GM21723 (cell line): ENCODE results near the gene SLC9A9.

Experiments used
- ATAC-seq: cut with Tn5 transposase; IDR thresholded peaks from one replicate; pipeline ENCODE4 v1.9.1; 2021; ENCODE audit warnings: mild to moderate bottlenecking, moderate library complexity; ENCODE audit not compliant: unreplicated experiment

The SLC9A9 gene

DNA sequence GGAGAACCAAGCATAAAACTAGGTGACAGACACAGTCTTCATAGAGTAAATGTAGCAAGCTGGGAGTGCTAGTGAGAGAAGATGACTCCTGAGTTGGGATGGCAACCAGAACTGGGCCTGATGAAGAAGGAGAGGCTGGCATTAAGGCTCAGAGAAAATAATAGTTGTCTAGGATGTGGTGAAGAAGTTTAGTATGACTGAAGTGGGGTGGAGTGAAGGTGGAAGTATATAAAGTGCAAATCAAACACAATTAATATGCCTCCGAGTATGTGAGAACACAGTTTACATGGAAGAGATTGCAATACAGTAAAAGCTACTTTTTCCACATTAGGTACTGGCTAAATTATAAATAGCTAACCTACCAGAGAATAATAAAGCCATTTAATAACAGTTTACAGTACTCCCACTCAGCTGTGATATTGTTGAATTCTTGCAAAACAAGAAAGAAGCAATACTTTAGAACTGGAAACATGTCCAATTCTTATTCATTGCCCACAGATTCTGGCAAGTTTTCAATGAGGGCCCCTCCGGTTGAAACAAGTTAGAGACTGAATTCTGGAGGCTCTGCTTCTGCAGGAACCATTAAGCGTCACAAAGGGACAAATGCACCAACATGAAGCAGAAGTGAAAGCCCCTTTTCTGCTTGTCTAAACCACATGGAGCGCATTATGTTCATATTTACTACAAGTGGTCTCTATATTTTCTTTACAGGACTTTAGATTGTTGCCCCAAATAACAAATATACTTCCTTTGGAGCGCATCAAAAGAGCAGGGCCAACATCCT, 243.7 kb downstream of the SLC9A9 start:
- ATAC-seq, result peak; percentile 93

DNA sequence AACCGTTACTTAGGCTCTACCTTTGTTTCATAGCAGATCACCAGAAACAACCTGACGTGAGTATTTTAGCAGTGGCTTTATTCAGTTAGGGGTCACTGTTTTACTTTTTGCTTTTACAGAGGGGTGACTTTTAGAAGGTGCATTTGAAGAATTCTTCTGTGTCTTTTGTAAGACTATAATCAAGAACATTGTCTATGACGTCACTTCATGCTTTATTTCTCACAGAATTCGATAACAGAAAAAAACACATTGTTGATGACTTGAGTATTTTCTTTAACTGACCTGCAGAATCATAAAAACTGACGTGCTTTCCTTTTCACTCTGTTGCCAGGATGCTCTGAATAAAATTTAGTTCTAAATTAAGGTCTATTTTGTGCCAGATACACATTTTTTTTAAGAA, 244.5 kb downstream of the SLC9A9 start:
- ATAC-seq, result no peak

DNA sequence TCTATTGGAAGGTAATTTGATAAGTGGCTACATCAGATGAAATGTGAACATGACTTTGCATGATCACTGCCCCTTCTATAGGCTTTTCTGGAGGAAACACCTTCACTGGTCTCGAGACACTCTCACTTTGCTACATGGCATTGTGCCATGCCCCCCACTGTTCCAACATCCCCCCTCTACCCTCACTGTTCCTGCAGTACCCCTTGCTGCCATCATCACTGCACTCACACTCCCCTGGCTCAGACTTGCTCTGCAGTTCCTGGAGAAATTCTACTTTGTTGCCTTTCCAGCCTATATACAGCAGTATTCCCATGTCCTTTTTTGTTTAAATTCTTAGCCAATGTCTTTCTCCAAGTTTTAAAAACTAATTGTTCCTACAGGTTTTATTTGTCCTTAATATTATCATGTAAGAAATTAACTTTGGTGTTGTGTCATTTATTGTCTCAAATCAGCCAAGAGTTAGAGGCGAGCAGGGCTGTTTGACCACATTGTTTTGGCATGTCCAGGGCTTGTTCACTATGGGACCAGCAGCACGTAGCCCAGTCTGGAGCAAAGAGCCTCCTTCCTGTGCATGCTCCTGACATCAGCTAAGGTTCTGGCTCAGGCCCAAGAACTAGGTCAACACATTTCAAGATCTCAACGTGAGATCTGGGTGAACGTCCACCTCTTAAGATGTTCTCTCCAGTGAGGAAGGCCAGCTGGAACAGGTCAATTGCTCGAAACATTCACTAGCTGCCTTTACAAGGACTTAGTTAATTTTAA, 246.4 kb downstream of the SLC9A9 start:
- no peak for ATAC-seq

DNA sequence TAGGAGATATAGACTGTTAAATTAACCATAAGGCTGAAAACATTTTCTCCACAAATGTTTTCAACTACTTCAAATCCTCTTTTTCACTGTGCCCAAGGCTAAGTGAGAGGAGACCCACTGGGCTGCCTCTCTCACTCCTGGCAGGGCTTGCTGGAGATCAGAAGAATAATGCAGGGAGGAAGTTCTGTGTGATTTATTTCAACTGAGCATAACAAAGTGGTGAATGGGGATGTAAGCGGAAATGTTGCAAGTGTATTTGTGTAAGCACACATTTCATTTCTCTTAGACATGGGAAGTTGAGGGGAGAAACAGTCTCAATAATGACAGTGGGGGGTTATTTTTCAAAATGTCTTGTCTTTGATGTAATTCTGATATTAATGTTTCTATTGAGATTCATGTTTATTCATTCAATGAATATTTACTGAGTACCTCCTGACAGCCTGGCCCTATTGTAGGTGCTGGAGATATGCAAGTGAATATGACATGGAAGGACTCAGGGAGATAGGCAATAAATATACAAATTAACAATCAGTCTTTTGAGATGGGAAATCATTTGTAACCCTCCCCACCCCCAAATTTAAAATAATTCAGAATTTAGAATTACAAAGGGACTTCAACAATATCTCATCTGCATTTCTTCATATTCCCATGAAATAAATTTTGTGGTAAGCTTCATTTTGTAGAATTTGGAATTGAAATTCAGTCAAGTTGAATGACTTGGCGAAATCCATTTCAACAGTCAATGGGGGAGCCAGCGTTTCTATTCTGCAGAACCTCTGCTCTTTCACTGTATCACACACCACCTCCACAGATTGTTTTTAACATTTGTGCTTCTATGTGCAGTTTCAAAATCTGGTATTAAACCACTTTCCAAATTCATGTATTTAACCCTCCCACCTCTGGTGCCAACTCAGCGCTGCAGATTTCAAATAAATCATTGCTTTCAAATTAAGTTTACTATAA, 247.2 kb downstream of the SLC9A9 start:
- ATAC-seq, result no peak

DNA sequence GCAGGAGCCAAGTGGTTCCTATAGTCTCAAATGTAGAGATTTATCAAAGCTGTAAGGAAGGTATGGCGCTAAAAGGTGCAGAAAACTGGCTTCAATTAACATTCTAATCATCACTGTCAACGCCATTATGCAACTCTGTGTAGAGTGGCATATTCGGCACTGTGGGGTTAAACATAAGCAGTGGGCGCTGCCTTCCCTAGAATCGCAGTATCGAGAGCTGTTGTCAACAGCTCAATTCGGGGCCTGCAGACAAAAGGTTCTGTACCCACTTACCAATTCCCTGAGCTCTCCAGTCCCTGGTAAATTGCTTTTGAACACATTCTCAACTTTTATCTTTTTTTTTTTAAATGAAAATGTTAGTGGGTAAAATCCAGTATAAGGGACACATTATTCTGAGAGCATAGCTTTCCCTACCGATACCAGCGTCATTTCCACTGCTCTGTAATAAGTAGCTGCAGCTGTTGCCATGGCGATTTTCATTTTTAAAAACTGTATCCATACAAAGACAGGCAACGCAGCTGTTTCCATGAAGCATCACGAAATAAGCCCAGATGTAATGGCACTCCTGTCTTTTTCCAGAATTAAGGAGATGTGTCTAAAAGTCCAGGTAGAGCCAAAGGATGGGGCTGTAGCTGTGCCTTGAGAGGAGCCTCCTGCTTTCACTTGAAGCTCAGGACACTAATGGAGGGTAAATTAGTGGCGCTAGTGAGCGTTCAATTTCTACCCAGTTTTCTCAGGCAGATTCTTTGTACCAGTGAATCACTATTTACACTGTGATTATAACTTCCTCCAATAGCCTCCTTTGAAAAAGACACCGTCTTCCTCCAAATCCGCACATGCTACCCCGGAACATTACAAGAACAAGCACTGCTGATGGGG, 250.3 kb downstream of the SLC9A9 start:
- ATAC-seq, result no peak

DNA sequence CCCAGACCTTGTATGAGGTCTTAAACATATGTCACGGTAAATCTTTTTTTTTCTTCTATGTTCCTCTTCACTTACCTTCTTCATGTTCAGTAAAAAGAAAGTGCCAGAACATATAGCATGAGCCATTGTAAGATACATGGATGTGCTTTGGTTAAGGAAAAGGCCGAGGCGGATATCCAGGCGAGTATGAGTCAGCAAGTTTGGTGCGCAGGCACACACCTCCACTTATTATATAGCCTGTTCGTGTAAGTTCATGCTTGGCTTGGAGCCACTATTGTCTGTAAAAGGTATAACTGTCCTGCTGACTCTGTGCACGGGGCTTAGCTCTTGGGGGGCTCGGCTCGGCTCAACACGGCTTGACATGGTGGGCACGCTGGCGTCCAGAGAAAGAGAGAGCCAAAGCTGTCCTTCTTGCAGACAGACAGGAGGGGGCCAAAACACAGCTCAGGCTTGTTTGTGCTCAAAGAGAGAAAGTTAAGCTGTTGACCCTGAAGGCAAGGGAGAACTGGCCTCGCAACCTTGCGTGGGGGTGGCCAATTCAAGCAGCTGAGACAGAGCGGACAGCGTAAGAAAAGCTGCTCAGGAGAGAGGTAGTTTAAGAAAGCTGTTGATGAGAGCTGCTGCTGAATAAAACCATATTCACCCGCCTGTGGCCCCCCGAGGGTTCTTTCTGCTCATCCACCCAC, 251.2 kb downstream of the SLC9A9 start:
- no peak for ATAC-seq

DNA sequence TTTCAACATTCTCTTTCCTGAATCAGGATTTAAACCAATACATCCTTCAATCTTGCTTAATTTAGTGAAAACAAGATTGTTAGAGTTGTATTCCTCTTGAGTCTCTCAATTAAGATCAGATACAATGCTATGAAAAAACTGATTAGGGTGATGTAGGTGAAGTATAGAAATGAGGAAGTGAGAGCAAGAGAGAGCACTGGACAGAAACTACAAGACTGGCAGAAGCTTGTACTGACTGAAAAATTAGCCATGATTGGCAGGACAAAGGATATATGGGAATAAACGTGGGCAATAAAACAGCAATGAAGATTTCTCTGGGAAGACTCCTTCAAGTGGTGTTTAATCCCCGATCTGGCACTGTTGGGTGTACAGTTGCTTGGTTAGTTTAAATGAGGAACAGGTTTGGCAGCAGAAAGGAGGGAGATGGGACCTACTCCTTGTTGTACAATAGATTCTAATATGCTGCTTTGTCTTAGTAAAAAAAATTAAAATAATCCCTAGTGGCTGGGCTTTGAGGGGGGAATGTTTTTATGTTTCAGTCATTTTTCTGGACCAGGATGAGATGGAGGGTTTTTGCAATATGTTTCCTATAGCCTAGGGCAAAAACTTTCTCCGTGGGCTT, 252.7 kb downstream of the SLC9A9 start:
- ATAC-seq, result peak; percentile 99

DNA sequence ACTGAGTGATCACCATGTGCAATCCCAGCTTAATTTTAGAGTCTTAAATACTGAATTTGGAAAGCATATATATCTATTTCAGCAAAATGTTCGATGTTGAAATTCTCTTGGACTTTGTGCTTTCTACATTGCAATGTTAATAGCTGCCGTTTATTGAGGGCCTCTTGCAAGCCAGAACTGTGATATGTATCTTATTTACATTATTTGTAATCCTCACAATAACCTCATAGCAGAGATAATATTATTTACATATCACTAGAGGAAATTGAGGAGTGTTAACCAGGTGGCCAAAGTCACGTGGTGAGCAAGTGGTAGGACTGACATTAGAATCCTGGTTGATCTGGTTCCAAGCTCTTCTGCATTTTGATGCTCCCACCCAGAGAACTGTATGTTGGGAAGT, 254.1 kb downstream of the SLC9A9 start:
- ATAC-seq, result no peak

DNA sequence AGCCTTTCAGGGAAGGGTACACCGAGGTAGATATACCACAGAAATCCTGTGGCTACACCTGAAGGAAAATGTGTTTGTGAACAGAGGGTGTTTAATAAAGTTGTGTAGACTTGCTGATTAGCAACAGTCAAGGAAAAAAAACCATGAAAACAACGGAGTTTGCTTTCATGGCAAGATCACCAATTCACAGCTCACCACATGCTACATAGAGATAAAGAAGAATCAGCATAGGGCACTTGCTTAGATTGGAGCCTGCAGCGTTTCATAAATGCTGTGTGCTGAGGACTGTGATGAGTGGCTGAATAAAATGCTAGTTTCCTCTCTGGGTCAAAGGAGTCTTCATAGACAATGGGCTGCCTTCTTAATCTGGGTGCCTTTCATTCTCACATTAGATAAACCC, 257.6 kb downstream of the SLC9A9 start:
- ATAC-seq, result no peak

DNA sequence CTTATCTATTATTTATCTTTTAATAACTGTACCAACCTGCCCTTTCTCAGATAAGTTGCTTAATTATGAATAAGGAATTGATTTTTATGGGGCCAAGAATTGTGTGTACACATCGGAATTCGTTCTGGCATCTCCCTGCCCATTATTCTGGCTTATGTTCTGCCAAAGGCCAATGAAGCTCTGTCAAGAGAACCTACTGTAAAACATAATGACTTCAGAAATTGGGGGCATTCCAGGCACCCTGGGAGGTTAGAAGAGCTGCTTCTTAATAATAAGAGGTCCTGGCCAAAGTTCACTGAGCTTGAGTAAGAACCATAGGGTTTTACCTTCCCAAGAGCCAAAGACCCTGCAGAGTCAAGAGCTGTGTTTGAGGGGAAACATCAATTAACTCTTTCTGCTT, 261.7 kb downstream of the SLC9A9 start:
- no peak for ATAC-seq

DNA sequence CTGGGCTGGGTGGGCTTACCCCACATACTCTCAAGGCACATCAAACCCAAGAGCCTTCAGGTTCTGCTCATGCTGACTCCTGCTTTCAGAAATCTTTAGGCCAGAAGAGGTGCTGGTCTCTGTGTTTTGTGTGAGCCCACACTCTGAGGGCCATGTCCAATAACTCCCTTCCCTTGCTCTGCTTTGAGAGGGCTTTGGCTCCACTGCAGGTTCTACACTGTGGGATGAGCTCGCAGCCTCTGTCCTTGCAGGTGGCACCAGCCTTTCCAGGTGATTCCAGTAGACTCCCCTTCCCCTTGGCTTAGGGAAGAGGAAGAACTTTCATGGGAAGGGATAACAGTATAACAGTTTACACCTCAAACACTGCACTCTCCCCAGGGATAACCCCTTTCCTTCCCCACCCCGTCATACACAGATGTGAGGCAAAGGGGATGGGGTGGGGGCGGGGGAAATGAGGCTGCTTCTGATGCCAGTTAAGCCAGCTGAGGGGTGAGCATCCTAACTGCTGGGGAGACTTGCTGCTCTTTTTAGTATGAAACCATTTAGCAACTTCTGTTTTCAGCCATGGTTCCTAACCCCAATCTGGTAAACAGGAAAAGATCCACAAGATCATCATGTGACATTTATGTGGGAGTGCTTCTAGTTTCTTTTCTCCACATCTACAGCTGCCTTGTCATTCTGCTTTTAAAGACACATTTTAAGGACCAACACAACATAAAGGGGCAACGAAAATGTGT, 262.4 kb downstream of the SLC9A9 start:
- ATAC-seq, result peak; percentile 58

DNA sequence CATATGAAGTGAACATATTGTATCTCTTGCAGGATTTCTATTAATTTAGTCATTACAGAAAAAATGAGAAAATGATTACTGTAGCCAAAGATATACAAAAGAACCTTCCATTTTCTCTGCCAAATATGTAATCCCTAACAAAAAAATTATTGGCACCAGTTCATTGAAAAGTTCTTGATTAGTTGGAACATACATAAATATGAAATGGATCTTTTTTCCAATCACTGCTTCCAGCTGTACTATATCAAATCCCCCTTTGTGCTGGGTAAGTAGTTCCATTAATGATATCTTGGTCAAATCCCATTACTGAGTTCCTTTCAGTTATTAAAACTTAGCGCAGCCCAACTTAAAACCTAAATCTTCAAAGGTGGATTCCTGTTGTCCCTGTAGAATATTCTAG, 263.8 kb downstream of the SLC9A9 start:
- ATAC-seq, result no peak

DNA sequence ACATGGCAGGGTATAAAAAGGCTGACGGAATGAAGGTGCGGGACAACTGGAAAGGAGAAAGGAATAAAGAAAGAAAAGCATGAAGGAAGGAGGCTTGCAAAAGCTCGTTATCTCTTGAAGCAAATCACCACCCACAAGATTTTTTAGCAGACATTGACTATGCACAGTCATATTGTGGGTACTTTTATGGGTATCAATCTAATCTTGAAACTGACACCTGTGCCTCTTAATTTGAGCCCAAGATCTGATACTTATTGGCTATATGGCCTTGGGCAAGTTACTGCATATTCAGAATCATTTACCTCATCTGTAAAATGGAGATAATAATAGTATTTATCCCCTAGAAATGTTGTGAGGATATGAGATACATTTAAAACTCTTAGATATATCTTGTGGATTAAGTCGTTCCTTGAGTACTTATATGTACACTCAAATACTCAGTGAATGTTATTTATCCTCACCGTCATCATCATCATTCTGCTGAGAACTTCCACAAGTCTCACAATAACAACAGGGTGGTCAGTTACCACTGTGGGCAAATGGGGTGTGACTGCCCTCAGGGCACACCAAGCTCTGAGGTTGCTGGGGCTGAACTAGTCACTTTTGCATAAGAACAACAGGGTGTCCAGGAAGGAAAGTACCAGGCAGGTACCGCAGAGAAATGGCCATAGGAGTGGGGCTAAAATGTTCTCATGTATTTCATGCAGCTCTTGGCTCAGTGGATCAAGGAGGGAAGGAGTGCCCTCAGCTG, 266.1 kb downstream of the SLC9A9 start:
- ATAC-seq, result no peak

DNA sequence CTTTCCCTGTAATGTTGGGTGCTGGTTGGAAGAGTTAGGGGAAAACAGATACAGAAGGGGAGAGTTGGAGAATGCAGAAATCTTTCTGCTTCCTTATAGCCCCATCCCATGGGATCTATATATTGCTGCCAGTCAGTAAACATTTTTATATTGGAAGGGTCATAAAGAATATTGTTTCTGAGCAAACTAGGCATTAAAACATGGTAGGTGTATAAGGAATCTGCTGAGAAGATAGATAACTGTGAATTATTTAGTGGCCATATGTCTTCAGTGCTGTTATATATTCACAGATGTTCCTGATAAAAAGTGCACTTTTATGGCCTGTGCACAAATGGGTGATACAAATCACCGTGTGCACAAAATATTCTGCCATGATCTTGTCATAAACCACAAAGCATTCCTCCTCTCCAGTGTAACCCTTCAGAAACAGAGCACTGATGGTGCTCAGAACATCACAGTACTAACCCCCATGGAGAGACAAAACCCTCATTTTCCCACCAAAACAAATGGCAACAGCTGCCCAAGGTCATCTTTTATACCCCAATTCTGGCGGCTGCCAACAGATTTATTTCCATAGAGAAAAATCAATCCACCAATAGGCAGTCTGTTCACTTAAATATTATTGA, 269.3 kb downstream of the SLC9A9 start:
- no peak for ATAC-seq

DNA sequence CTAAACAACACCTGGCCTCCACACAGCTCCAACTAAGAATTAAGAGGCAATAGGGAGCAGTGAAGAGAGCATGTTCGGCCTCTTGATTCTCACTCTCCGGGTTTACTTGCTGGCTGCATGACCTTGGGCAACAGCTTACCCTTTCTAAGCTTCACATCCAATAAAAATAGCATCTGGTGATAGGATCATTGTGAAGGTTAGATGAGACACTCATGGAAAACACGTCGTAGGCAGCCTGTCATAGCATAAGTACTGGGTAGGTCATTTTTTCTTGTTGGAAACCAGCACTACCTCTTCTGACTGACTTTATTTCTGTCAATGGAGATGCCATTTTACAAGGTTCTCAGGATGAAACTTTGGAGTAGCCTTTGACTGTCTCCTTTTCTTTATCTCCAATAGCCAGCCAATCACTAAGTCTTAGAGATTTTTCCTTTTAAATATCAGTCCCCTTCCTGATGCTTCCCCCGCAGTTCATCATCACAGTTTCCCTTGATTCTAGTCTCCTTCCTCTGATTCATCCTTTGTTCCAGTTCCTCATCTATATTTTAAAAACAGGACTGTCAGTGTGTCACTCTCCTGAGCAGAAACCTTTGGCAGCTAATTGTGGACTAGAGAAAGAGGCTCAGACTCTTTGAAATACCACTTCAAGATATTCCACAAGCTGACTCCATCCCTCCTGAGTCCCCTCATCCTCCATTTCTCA, 271.5 kb downstream of the SLC9A9 start:
- no peak for ATAC-seq

DNA sequence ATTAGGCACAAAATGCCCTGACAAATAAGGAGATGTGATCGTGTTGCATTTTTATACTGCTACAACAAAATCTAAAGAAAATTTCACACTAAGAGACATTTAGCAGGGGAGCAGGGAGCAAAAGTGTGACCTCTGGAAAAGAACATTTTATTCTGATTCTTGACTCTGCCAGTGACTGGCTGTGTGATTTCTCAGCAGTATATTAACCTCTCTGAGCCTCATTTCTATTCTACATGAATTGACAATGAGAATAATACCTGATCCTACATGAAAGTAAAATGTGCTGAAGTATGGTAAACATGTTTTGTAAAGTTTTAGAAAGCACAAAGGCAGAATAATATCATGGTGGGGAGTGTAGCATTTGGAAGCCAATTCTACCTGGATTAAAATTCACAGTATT, 273.3 kb downstream of the SLC9A9 start:
- ATAC-seq, result no peak
